Peyer's patch (tissue), 4 donors: ENCODE measurements around the gene RAB4B.
"Not testable (repeated sequence)": the region's sequence is repeated elsewhere in the genome, so short reads cannot be mapped to it uniquely, and the experiment has no call there.

Experiments
- CTCF ChIP-seq, 6 experiments: fragments of 450-650 bp in 4 of 6; fragments of 200-600 bp in 2 of 6; sonication (generic) in 1 of 6; IDR thresholded peaks; one replicate each; pipeline ENCODE4 v1.5.1; 2017 to 2019; ENCODE audit warnings: antibody characterized with exemption in 6 of 6, mild to moderate bottlenecking in 3 of 6, moderate library complexity in 1 of 6
- POLR2A ChIP-seq, 2 donors: fragments of 450-650 bp; IDR thresholded peaks; one replicate each; pipeline ENCODE4 v1.5.1; 2017; ENCODE audit warnings: antibody characterized with exemption in 2 of 2, mild to moderate bottlenecking in 2 of 2, moderate library complexity in 2 of 2

- not testable (repeated sequence) for TF ChIP-seq CTCF, POLR2A (IDR thresholded peaks at IDR 0.05)
Observed at GRCh38 chr19:40843653-40844052, 65.6 kb downstream of the RAB4B start.
